Stimulated activated CD4-positive, alpha-beta T cell treated with anti-CD3 and anti-CD28 coated beads, Interleukin-2, amount 100 ng/mL, for 48 hours (primary cell): ENCODE results near the gene SRGAP1.
A peak's percentile ranks its signal among the peaks of the same experiment; 100 is the strongest.
"Not testable (repeated sequence)": the region's sequence is repeated elsewhere in the genome, so short reads cannot be mapped to it uniquely, and the experiment has no call there.

Experiments used
- DNase-seq, 2 donors: peaks; one replicate each; pipeline ENCODE4 v3.0.0-alpha.2; 2020

The SRGAP1 gene

GRCh38 chr12:63841011-63841410 is 3.5 kb upstream of the SRGAP1 start:
- DNase-seq, result no peak

DNA sequence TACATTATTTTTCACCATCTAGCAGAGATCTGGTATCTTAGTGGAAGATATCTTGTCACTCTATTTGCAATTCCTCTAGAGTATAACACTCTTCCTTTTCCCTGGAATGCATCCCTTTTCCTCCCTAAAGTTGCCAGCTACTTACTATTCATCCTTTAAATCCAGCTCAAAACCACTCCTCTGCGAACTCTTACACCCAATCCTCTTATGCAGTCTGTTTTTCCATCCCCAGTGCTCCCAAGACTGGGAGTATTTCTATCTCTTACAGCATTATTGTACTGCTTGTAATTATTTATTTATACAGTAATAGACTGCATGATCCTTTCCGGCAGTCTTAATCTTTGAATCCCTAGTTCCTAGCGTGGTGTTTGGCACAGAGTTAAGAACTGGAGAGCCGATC is 2.9 kb upstream of the SRGAP1 start:
- DNase-seq, result no peak

DNA sequence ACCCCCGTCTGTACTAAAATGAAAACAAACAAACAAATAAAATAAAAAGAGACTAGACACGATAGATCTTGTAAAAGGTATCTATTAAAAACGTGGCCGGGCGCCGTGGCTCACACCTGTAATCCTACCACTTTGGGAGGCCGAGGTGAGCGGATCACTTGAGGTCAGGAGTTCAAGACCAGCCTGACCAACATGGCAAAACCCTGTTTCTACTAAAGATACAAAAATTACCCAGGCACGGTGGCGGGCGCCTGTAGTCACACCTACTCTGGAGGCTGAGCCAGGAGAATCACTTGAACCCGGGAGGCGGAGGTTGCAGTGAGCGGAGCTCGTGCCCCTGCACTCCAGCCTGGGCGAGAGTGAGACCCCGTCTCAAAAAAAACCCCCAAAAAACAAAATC is 1.8 kb upstream of the SRGAP1 start:
- not testable (repeated sequence) for DNase-seq

- DNase-seq, result no peak
Measured at GRCh38 chr12:63843254-63843720, 1.2 kb upstream of the SRGAP1 start.

DNA sequence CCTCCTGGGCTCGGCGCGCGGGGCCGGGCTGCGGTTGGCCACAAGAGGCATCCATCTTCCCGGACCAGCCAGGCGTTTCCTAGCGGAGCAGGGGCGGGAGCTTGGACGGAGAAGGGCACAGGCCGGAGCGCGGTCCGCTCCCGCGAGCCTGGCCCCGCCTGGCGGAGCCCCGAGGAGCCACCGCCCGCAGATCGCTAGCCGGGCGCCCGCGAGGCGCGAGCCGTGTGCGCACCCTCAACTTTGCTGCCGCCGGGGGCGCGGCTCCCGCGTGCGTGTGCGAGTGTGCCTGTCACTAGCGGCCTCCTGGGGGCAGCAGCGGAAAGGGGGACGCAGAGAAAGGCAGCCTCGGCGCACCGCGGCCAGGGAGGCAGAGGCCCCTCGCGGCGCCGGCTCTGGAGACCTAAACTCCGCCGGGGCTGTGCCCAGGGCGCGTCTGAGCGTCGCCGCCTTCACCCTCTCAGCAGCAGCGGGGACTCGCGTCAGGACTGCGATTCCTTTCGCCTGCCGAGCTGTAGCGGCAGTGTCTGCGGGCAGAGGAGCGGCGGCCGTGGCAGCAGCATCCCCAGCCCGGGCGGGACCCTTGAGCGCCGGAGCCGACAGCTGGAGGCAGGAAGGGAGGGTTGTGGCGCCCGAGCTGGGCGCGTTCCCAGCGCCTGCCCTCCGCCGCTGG is 644 bp upstream of the SRGAP1 start:
- peak; percentile 67 to 70 for DNase-seq

GRCh38 chr12:63845726-63846125 is 1.2 kb downstream of the SRGAP1 start:
- DNase-seq, result no peak

- DNase-seq, result no peak
Measured at GRCh38 chr12:63846238-63846967, 1.9 kb downstream of the SRGAP1 start.

DNA sequence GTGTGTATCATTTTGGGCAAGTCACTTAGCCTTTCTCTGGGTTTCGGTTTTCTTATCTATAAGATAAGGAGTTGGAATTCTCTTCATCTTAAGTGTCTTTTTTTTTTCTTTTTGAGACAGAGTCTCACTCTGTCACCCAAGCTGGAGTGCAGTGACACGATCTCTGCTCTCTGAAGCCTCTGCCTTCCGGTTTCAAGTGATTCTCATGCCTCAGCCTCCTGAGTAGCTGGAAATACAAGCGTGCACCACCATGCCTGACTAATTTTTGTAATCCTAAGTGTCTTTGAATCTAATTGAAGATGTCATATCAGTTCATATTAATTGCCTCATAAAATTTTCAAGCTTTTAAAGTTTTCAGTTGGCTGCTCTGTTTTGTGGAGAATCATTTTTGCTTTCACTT is 4.0 kb downstream of the SRGAP1 start:
- no peak for DNase-seq

- no peak for DNase-seq
Measured at GRCh38 chr12:63849106-63849620, 4.7 kb downstream of the SRGAP1 start.

- no peak for DNase-seq
Measured at GRCh38 chr12:63849641-63850040, 5.1 kb downstream of the SRGAP1 start.

GRCh38 chr12:63853978-63854377 is 9.5 kb downstream of the SRGAP1 start:
- no peak for DNase-seq

DNA sequence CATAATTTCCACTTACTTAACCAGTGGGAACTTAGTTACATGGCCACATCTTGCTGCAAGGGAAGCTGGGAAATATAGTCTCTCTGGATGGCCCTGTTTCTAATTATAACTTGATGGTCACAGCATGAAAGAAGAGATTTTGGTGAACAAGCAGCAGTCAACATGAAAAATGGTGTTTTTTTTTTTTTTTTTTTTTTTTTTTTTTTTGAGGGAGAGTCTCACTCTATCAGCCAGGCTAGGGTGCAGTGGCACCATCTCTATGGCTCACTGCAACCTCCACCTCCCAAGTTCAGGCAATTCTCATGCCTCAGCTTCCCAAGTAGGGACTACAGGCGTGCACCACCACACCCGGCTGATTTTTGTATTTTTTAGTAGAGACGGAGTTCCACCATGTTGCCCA is 10.8 kb downstream of the SRGAP1 start:
- DNase-seq, result no peak

DNA sequence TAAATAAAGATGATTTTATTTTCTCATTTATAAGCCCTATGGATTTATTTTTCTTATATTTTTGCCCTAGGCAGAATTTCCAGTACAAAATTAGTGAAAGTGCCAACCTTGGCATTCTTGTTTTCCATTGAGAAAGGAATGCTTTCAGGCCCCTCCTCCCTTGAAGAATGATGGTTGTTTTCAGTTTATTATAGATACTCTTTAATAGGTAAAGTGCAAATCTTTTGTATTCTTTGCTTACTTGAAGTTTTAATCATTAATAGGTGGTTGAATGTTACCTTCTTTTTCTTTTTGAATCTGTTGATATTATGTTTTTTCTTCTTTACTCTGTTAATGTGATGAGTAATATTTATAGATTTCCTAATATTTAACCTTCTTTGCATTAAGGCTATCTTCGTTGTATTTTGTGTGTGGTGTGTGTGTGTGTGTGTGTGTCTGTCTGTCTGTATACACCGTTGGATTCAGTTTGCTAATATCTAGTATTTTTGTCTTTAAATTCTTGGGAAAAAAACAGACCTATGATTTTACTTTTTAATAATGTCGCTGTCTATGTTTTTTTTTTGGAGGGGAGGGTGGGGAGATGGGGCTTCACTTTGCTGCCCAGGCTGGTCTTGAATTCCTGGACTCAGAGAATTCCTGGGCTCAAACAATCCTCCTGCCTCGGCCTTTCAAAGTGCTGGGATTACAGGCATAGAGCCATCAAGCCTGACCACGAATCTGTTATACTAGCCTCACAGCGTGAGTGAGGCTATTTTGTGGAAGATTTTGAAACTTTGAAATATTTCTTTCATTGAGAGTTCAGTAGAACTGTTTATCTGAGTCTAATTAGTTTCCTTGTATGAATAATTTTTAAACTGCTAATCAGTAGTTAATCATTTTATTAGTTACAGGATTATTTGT is 13.5 kb downstream of the SRGAP1 start:
- DNase-seq, result no peak

DNA sequence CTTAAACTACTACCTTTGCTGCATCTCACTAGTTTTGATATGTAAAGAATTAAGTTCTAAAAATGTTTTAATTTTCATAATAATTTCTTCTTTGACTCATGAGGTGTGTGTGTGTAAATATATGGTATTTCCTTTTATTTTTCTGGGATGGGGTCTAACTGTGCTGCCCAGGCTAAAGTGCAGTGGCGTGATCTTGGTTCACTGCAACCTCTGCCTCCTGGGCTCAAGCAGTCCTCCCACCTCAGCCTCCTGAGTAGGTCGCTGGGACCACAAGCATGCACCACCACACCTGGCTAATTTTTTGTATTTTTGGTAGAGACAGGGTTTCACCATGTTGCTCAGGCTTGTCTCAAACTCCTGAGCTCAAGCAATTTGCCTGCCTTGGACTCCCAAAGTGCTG is 15.4 kb downstream of the SRGAP1 start:
- not testable (repeated sequence) for DNase-seq

GRCh38 chr12:63862187-63862968 is 17.9 kb downstream of the SRGAP1 start:
- no peak for DNase-seq

GRCh38 chr12:63862969-63863230 is 18.4 kb downstream of the SRGAP1 start:
- DNase-seq, result no peak

DNA sequence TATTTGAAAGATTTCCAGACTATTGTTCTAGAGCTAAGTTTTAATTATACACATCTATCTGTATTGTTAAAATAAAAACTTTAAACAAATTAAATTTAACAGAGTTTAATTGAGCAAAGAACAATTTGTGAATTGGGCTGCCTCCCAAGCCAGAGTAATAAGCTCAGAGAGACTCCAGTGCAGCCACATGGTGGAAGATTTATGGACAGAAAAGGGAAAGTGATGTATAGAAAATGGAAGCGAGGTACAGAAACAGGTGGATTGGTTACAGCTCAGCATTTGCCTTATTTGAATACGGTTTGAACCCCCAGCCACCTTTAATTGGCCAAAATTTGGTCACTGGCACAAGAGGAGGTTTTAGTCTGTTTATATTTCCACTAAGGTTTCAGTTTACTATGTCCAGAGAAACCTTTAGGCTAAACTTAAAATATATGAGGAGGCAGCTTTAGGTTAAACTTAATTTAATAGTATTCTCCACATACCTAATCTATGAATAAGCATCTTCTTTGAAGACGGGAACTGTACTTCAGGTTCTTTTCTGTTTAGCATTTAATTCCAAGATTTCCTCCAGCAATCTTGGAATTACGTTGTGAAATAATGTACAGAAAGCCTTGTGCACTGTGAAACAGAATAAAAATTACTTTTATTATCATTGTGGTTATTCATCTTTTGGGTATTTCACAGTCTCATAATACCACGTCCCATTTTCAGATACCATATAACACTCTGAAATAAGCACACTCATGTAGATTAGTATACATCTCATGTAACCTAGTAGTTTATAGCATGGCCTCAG is 19.4 kb downstream of the SRGAP1 start:
- no peak for DNase-seq

DNA sequence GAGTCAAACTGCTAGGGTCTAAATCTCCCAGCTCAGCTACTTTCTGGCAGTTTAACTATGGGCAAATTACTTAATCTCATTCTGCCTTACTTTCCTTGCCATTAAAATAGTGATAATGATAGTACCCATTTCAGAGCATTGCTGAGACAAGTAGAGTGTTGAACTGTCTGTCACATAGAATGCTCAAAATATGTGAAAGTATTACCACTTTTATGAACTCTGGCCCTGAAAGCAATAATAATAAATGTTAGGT is 19.9 kb downstream of the SRGAP1 start:
- no peak for DNase-seq

DNA sequence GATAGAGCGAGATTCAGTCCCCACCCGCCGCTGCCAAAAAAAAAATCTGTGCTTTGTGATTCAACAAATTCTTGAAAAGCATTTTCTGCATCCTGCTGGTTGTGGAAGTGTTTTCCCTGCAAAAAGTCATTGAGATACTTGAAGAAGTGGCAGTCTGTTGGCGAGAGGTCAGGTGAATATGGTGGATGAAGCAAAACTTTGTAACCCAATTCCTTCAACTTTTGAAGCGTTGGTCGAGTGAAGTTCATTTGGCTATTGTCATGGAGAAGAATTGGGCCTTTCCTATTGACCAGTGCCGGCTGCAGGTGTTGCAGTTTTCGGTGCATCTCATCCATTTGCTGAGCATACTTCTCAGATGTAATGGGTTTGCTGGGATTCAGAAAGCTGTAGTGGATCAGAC is 20.9 kb downstream of the SRGAP1 start:
- no peak for DNase-seq

- DNase-seq, result no peak
Measured at GRCh38 chr12:63867053-63867452, 22.6 kb downstream of the SRGAP1 start.

DNA sequence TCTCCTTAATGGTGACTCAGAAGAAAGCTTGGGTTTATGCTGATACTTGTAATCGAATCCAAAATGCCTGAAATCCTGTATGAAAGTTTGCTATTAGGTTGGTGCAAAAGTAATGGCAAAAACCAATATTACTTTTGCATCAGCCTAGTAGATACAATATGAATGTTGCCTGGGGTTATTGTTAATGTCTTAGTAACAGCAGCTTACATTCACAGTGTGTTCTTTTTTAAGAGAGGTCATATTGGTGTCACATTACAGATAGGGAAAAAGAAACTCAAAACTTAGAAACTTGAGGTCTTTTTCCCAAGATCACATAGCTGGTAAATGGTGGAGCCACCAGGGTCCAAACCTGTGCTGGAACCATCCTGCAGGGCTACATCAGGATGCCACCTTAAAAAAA is 25.2 kb downstream of the SRGAP1 start:
- no peak for DNase-seq

GRCh38 chr12:63870838-63871237 is 26.3 kb downstream of the SRGAP1 start:
- no peak for DNase-seq
